NCI-H2081 (cell line): Measurements from ENCODE around the gene S100A7.

ENCODE experiments used
- DNase-seq, 2 experiments: peaks; one replicate each; lab custom pipeline; 2025; lab: John Stamatoyannopoulos, UW

Gene S100A7

DNA sequence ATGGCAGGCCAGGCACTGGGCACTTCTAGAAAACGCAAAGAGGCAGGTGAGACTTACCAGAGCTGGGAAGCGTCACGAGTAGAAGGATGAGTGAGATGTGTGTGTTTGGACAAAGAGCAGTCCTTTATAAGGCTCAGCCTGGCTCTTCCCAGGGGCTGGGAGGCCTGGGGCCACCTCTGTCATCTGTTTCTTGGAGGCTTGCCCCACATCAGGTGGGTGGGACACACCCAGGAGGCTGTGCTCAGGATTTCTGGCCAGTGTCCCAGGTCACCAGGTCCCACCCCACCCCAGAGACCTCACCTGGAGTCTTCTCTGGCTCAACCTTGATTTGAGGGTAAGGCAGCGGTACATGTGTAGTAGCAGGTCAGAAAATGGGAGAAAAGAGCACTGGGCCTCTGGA is at the start of gene S100A7:
S100A7 (minus strand) TSS at position 101 of the 400 bp plus-strand sequence. CDS start 1,638 bp downstream, outside the sequence.
- no peak for DNase-seq

DNA sequence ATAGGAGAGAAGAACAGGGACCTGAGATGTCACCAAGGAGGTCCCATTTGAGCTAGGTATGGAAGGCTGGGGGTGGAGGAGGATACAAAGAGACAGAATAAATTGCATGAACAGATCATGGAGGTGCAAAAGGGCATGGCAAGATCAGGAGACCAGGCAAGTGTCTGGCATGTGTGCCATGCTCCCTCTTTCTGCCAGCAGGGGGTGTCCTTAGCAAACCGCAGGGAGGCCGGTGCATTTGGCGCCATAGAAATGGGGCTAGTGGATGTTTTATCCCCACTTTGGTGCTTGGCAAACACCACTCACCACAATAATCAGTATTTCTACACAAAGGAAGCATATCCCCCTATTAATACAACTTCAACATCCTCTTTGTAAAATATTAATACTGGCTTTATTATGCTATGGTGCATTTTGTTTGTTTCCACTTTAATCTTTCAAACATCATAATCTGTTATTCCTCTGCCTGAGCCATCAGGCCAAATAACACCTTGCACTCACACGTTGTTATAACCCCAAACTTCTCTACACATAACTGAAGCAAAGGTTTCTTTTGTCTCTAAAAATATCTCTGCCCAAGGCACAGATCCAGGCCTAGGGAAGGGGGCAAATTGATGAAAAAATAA is 49.4 kb upstream of the S100A7 start:
- DNase-seq = peak; percentile 14 to 22

DNA sequence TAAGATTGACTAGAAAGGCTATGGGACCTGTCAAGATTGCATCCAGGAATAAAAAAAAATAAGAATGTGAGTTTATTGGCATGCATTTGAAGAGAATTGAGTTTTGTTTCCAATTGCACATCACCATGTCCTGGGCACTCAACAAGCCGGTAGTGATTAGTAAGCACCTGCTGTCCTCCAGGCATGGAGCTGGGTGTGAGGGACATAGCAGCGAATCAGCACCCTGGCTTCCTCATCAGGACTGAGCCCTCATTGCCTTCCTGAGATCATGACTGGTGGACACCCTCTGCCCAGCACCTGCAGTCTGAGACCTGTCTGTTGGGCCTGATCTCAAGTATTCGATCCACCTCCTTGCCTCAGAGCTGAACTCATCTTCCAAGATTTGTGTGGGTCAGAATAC is 48.6 kb upstream of the S100A7 start:
- no peak for DNase-seq

DNA sequence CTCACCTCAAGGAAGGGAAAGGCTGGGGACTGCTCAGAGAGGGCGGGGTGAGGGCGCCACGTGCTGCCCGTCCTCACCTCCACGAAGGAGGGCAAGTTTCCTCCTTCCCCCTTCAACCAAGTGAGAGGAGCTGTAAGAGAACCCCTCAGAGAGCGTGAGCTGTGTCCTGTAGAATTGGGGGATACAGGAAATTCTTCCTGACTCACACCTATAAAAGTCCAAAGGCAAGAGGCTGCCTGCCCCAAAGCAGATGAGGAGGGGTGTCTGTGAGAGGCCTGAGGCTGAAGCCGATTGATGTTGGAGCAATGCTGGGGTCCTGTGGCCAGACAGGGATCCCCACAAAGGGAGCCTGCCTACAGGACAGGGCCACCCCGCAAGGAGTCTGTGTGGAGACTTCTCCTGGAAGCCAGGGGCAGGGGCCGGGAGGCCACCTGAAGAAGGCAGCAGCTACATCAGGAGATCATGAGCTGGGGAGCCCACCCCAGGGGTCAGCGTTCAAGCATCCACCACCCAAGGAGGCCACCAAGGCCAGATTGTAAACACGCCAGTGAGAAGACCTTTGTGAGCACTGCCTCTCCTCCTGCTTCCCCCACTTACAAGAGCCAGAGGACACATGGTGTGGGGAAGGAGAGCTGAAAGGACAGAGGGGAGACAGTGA is 47.6 kb upstream of the S100A7 start:
- no peak for DNase-seq

DNA sequence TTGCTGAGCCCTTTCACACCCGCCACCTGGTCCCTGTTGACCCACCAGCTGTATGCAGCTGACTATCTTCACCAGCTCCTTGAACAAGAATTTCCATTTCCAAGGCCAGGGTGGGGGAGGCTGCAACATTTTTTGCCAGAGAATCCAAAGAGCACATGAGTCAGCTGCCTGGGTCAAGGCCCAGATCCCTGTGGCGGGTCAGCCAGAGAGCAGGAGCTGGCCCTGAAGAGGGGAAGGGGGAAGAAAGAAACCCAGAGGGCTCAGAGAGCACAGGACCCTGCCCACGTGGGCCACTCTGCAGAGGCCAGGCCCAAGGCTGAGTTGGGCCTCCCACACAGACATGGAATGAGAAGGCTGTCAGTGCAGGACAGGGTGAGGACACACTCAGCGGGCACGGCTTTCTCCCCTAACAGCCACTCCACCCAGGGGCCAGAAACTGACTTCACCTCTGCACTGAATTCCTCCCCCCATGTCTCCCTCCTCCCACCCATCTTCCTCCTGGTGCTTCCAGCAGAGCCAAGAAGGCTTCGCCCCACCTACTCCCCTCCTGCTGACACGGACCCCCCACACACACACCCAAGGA is 46.5 kb upstream of the S100A7 start:
- no peak for DNase-seq

DNA sequence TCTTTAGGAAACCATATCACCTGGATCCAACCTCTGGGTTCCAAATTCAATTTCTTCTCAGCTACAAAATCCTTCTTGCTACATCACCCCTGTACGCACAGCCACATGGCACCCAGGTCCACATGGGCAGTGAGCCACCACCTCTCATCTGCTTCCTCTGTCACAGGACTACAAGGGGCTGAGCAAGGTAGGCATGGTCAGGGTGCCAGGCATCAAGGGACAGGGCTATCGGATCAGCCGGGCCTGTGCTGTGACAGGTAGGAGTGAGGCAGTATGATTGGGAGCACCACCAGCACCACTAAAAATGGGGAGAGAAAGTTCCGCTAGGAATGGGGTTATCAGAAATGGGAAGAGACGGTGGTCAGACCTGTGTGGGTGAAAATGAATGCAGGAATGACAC is 45.9 kb upstream of the S100A7 start:
- no peak for DNase-seq

DNA sequence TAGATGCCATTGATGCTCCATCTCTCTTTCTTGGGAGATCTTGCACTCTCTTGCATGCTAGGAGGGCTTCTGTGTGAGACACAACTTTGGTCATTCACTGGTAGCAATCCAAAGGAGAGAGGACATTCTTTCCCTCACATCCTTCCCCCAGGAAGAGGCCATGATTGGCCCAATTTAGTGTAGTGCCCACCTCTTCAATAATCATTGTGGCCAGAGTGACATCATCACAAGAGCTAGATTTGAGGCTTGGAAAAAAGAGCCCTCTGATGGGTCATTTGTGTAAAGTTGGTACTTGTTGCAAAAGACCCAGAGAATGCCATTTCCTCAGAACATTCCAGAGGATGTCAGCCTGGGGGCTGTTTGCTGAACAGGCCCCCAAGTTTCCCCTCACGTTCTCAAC is 45.1 kb upstream of the S100A7 start:
- no peak for DNase-seq

DNA sequence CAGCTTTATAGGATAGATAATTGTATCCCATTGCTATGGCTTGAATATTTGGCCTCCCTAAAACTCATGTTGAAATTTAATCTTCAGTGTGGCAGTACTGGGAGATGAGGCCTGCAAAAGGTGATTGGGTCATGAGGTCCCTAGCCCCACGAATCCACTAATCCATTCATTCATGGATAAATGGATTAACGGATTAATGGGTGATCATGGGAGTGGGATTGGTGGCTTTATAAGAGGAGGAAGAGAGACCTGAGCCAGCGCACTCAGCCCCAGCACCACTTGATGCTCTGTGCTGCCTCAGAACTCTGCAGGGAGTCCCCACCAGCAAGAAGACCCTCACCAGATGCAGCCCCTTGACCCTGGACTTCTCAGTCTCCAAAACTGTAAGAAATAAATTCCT is 43.3 kb upstream of the S100A7 start:
- DNase-seq = no peak

DNA sequence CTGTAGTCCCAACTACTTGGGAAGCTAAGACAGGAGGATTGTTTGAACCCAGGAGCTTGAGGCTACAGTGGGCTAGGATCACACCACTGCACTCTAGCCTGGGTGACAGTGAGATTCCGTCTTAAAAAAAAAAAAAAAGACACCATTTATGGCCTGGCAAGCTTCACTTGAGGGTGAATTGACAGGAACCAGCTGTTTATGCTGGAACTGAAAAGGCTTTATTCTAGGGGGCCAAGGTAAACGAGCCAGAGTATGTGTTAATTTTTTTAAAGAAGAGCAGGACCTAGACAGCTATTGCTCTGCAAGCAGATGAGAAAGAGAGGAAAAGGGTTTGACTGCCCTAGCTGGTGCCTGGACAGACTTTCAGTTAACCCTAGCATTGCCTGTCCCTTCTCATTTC is 38.3 kb upstream of the S100A7 start:
- DNase-seq = no peak

DNA sequence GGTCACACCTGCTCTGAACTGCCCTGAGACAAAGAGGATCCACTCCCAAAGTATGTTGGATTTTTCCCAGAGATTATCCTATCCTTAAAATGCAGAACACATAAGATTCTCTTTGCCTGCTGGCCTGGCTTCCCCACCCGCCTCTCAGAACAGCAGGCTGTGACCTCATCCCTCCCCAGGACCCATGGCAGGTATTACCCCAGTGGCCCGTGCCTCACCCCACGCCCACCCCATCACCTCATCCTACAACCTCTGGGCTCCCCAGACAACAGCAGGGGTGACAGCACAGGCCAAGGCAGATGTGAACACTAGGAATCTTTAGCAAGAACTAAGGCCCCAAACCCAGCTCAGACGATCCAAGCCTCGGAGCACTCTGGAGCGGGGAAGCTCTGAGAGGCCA is 35.1 kb upstream of the S100A7 start:
- DNase-seq = no peak

DNA sequence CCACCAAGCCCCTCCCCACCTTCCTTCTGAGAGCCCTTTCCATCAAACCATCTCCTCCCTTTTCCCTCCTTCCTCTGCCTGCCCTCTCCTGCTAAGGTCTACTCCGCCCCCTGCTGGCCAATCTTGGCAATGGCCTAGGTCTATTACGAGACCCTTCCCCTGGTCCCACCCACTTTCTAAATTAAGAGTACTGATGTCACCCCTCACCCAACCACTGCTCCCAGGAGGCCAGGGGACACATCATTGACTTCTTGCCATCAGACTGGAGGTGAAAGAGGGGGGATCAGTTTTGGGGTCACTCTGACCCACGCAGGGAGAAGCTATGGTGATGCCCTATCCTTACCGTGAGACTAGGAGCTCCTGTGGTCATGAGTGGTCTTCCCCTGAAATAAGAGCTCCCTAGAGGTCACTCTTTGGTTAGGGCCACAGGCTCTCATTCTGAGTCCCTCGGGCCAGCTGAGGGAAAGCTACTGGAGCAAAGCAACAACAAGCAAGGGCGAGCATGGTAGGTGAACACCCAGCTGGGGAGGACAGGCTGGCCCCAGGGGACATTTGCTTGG is 34.6 kb upstream of the S100A7 start:
- DNase-seq = peak; percentile 89 to 93

DNA sequence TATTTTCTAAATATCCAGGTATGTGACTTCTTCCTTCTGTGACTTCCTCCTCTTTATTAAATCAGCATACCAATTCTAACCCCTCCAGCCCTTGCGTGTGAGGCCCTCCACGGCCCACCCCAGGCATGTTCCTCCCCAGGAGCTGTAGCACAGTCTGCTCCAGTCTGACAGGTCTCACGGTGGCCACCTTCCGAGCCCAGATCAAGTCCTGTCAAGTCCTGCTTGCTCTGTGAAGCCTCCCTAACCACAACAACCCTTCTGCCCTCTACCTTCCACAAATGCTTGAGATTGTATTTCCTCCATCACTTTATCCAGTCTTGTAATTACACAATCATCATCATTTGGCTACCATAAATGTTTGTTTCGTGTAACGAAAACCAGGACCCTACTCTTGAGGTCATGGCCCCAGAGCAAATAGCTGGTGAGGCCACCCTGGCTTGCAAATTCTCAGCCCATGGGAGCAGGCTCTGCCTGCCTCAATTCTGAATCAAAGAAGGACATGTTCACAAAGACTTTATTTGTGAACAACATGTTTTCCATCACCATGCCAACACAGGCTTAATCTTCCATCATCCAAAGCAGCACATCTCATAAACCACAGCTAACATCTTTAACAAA is 33.0 kb upstream of the S100A7 start:
- peak; percentile 18 to 46 for DNase-seq

DNA sequence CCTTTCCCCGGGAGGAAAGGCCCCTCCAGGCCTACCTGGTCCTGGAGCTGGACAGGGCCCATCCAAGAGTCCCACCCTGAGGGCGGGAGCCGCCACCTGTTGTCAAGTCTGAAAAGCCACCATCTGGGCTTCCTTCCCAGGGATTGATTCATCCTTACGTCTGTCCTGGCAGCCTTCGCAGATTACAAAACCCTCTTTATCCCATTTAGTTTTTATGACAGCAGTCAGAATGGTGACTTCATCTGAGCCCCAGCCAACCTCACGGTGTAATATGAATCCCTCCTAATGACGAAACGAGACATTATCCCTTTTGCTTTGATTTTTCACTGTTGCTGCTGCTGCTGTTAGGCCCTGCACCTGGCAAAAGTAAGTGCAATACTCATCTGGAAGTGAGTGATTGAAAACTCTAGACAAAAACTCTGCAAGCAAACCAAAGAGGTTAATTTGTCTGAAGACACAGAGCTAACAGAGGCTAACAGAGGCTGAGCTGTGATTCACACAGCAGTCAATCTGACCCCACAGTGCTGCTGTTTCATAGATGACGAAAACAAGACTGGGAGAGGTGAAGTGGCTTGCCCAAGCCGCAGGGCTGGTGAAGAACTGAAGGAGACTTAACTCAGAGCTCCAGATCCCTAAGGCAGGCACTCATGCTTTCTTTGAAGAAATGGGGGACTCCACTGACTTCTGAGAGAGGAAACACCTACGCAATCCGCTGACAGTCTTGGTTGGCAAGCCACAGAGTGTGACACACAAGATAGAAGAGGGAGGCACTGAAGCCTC is 30.0 kb upstream of the S100A7 start:
- DNase-seq = peak; percentile 84 to 93

DNA sequence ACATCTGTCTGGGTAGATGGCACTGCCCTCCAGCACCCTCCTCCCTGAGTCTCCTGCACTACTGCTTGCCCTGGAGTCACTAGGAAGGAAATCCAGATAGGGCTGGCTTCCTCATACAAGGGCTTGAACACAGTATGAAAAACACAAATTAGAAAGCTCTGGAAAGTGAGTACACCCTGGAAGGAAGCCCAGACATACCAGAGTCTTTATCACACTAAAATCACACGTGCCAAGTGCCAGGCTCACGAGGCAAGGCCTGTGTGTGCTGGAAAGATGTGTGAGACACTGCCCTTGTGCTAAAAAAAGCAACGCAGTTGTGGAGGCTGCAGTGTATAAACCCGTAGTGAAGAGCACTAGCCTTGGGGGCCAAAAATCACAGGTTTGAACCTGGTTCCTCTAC is 28.3 kb upstream of the S100A7 start:
- no peak for DNase-seq

DNA sequence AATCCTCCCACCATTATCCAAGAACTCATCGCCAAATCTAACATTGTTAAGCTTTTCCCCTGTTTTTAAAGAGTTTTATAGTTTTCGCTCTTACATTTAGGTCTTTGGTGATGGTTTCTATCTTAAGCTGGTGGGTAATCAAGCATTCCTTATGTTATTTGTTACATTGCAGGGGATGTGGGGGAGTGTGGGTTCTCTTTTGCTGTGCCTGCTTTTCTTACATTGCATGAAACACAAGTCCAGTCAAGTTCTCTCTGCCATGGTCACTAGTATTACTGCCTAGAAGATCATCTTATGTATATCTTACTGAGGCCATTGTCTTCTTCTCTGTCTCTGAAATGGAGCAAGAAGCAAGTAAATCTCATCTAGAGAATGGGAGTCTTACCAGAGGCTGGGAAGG is 27.3 kb upstream of the S100A7 start:
- DNase-seq = no peak

DNA sequence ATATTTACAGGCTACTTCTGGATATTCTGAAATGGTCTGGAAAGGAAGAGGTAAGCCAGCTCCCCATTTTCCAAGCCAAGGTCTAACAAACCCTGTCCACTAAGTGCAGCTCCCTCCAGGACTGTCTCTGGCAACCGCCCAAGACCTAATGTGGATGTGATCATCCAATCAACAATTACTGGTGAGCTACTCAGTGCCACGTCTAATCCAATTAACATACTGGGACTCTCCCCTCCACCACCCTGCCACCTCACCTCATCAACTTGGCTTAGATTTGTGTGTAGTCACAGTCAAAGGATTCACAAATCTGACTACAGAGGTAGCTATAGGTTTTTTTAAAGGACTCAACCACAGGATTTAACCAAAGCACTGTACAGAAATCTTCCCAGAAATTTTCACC is 25.4 kb upstream of the S100A7 start:
- DNase-seq = peak; percentile 95 to 98

DNA sequence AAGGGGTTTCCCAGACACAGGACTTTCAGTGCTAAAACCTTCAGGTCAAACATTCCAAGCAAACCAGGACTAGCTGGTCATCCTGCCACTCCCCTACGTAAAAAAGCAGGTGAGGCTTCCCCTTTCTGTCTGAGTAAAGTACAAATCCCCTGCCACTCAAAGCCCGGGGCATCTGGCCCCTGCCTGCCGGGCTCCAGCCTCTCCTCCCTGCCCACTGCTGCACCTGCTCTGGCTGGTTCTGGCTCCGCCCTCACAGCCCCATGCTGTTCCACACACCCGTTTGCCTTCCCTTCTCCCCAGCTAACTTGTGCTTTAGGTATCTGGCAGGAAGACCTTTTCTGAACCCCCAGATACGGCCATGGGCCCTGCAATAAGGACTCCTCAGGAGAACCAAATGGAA is 23.3 kb upstream of the S100A7 start:
- DNase-seq = peak; percentile 86 to 97

DNA sequence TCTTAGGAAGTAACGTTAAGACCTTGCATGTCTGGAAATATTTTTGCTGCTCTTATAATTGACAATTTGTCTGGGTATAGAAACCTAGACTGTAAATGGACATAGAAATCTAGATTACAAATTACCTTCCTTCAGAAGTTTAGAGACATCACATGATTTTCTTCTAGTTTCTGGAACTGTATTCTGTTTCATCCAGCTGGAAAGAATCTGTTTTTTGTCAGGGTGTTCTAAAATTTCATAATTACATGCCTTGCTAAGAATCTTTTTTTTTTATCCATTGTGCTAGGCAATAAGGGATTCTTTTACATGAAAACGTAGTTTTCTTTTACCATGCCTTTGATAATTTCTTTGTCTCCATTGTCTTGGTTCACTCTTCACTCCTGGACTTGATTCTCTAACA is 20.7 kb upstream of the S100A7 start:
- DNase-seq = no peak

DNA sequence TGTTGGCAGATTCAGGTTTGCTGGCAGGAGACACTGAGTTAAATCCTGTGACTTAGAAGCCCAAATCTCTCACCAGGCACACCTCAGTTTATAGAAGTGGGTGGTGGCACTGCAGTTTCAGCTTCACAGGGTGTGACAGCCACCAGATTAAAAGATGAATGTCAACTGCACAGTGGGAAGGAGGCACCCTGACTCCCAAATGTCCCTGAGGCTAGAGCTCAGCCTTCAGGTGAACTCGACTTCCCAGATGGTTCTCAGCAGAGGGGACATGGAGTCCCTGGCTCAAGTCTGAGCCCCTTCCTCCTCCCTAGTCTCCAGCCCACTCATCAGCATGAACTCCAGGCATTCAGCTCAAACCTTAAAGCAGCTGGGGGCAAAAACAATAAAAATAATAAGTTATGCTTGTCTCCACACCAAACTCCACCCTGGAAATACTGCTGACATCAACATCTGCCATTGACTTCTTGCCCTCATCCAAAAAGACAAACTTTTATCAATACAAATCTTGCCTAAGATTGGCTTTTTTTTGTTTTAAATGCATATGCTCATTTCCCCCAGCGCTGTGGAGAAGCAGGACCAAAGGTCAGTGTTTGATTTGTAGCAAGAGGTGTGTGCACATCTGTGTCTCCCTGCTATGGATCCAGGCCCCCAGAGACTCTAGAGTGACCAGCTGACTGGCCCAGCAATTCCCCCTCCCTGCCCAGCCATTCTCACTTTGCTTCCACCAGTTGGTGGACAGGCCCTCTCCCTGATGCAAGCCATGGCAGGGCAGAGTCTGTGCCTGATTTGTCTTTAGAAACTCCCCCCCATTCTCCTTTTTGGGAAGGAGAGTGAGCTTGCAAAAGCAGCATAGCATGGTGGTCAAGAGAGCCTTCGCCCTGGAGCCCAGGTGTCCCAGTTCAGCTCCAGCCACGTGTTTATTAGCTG is 18.5 kb upstream of the S100A7 start:
- peak; percentile 45 to 70 for DNase-seq

DNA sequence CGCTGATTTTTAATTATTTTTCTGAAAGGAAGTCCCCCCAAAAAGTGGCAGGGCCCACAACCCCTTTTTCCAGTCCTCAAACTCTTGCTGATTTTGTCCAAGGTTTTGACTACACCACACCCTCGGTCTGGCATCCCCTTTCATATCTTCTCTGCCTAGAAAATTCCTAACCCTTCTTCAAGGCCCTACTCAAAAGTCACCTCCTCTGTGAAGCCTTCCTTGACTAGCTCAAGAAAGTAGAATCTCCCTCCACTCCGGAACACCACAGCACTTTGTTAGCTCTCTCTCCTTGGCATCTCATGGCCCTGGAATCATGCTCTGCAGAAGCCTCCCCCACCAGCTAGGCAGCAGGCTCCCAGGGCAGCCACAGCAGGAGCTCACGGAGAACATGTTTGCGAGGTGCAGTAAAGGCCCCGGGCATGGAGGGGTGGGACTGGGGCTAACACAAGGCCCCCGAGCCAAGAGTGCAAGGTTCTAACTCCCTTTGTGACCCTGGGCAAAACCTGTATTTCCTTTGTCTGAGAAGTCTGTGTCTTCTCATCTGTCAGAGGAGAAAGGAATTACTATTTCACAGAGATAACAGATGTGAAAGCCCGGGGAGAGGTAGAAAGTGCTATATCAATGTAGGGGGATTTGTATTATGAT is 17.7 kb upstream of the S100A7 start:
- DNase-seq = peak; percentile 45 to 58
